ENCODE results near the gene RNASEH2A. TPM values are rescaled to one million over a fixed set of nuclear protein-coding genes. Genes with fewer than 3 reads are reported as not detected.

RNASEH2A gene
- total RNA-seq, 4 donors from 2014 or later: 2.3 to 18.9 (median 3.1) TPM

DNA sequence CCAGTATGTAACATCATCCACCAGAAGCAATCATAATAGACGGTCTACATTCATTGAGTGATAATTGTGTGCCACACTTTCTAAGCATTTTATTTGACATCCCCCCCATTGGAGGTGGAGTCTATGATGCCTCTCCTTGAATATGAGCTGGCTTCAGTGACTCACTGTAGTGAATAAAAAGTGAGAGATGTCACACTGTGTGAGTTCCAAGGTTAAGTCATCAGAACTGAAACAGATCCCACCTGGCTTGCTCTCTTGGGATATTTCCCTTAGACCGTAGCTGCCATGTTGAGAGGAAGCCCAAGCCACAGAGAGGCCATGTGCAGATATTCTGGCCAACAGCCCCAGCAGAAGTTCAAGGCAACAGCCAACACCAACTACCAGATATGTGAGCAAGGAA lies 15.4 kb downstream of the RNASEH2A start:
- Histone ChIP-seq H3K9me3 (no peaks in the 10 kb centered on the region), H3K4me1 (no peaks in the 10 kb centered on the region), H3K36me3 (no peaks in the 10 kb centered on the region), H3K27me3 (peaks cover 8 to 14% of the 10 kb centered on the region in 2 donors), H3K27ac (no peak overlapping the region), H3K4me3 (no peak overlapping the region)
- intact Hi-C loops (cut with DNase I; ENCODE audit: low total_unique reads): no loop called here
- no peak for DNase-seq
- TF ChIP-seq POLR2A (IDR thresholded peaks at IDR 0.05): no peak

DNA sequence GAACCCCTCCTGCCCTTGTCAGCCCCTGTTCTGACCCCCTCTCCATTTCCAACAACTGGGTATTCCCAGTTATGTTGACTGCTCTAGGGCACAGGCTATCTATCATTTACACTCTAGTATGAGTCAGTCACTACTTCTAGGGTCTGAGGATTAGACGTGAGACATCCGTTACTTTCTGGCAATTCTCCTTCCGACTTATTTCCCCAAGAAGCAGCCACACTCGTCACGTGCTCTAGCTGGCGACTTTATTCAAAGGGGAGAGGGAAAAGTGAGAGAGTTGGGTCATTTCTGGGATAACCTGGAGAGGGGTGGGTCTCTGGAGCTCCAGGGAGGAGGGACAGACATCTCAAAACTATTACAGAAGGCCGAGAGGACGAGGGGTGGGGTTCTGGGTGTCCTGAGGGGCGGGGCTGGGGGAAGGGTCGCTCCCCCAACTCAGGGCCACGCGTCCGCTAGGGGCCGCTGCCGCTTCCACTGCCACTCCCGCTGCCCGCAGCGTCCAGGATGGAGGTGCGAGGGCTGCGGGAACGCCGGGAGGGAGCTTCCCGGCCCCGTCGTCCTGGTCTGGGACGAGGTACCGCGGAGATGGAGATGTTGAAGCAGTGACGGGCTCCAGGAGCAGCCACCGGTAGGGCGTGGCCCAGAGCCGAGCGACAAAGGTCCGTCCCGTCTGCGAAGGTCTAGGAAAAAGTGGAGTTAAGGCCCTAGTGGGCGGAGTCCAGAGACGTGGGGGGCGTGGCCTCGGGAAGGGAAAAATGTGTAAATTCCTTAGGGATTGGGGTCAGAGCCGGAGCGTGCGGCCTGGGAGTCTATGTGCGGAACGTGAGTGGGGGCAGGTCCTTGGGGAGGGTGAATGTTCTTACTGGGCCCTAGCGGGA lies 19.1 kb downstream of the RNASEH2A start:
- peaks cover 8 to 33% of the 10 kb centered on the region in 2 donors for H3K27me3 ChIP-seq
- intact Hi-C loops (cut with DNase I; ENCODE audit: low total_unique reads): no loop called here
- TF ChIP-seq, protein P1, sequence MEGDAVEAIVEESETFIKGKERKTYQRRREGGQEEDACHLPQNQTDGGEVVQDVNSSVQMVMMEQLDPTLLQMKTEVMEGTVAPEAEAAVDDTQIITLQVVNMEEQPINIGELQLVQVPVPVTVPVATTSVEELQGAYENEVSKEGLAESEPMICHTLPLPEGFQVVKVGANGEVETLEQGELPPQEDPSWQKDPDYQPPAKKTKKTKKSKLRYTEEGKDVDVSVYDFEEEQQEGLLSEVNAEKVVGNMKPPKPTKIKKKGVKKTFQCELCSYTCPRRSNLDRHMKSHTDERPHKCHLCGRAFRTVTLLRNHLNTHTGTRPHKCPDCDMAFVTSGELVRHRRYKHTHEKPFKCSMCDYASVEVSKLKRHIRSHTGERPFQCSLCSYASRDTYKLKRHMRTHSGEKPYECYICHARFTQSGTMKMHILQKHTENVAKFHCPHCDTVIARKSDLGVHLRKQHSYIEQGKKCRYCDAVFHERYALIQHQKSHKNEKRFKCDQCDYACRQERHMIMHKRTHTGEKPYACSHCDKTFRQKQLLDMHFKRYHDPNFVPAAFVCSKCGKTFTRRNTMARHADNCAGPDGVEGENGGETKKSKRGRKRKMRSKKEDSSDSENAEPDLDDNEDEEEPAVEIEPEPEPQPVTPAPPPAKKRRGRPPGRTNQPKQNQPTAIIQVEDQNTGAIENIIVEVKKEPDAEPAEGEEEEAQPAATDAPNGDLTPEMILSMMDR (IDR thresholded peaks at IDR 0.05): no peak
- TF ChIP-seq POLR2A (IDR thresholded peaks at IDR 0.05): no peak

DNA sequence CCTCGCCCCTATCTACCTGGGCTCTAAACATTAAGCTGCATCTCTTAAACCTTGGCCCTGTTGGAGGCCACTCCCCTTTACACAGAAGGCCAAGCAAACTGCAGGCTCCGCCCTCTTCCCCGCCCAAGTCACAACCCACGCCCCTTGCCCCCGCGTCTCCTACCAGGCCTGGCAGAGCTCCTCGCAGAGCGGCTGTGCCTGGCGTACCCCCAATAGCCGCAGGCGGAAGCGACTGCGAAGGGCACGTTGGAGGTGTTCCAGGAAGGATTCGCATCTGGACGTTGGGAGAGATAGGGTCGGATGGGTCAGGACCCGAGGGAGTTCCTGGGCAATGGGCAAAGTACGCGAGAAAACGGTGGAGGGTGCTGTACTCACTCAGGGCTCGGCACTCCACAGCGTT lies 22.1 kb downstream of the RNASEH2A start:
- no peak overlapping the region for H3K27ac ChIP-seq
- TF ChIP-seq, protein P1 (IDR thresholded peaks at IDR 0.05): no peak
- no peak for TF ChIP-seq POLR2A (IDR thresholded peaks at IDR 0.05)
- no peaks in the 10 kb centered on the region for H3K4me1 ChIP-seq
- no peaks in the 10 kb centered on the region for H3K36me3 ChIP-seq
- no peak overlapping the region for H3K4me3 ChIP-seq
- peaks cover 28 to 61% of the 10 kb centered on the region in 2 donors for H3K27me3 ChIP-seq
- no peaks in the 10 kb centered on the region for H3K9me3 ChIP-seq
- no peak for DNase-seq
- intact Hi-C loops (cut with DNase I; ENCODE audit: low total_unique reads): no loop called here

More for the DNA sequence above, 19.1 kb downstream of the RNASEH2A start:
- no peak for DNase-seq
- Histone ChIP-seq H3K36me3 (no peaks in the 10 kb centered on the region), H3K4me1 (no peaks in the 10 kb centered on the region), H3K27ac (no peak overlapping the region), H3K4me3 (no peak overlapping the region), H3K9me3 (no peaks in the 10 kb centered on the region)

DNA sequence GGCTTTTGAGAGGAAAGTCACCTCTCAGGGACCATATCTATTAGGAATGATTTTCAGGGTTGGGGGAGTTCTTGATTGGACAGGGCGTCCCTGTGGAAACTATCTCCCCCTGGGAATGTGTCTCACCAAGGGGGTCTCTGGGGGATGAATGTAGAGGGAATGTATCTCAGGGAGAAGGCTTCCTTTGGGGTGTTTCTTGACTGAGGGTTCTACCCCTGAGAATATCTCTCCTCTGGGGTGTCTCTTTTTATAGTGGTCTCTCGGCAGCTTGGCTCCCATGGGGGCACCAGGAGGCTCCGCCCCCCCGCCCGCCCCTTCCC lies 27.0 kb downstream of the RNASEH2A start:
- Histone ChIP-seq H3K4me3 (no peak overlapping the region), H3K27me3 (peaks cover 47 to 61% of the 10 kb centered on the region in 2 donors), H3K4me1 (peaks cover 0 to 7% of the 10 kb centered on the region in 2 donors), H3K27ac (no peak overlapping the region), H3K36me3 (no peaks in the 10 kb centered on the region), H3K9me3 (no peaks in the 10 kb centered on the region)
- TF ChIP-seq, protein P1 (IDR thresholded peaks at IDR 0.05): no peak
- TF ChIP-seq POLR2A (IDR thresholded peaks at IDR 0.05): no peak
- intact Hi-C loops (cut with DNase I; ENCODE audit: low total_unique reads): no loop called here
- DNase-seq: no peak

DNA sequence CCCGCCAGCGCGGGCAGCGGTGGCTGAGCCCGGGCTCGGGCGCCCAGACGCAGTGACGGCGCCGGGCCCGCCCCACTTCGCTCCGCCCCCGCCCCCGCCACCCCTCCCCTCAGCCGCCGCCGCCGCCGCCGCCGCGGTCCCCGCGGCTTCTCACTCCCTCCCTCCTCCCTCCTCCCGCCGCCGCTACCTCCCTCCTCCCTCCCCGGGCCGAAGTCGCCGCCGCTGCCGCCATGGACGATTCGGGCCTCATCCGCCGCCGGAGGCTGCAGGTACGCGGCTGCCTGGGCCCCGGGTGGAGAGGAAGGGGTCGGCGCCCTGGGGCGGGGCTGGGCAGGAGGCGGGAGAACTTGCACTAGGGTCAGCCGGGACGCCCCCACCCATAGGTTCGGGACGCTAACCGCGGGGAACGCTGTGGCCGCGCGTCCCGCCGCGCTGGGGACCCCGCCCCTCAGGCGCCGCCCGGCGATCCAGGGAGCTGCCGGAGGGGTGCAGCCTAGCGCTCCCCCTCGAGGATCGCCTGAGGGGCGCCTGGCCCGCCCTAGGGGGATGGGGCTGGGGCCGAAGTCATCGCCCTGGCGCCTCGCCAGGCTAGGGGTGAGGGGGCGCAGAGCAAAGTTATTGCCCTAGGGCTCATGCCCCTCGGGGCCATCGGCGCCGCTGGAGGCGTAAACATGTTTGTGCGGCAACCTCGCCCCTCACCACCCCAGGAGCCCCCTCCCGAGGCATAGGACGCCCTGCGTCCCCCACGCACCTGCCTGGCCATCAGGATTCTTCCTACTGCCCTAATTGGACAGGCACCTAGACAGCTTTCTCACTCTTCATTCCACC lies 27.6 kb downstream of the RNASEH2A start:
- DNase-seq: no peak
- TF ChIP-seq, protein P1 (IDR thresholded peaks at IDR 0.05): no peak
- no peak for TF ChIP-seq POLR2A (IDR thresholded peaks at IDR 0.05)
- Histone ChIP-seq H3K27ac (no peak overlapping the region), H3K4me1 (peaks cover 0 to 13% of the 10 kb centered on the region in 2 donors), H3K36me3 (no peaks in the 10 kb centered on the region), H3K9me3 (no peaks in the 10 kb centered on the region), H3K27me3 (peaks cover 53 to 67% of the 10 kb centered on the region in 2 donors), H3K4me3 (peak overlapping the region in 1 of 2 donors; percentile 23)
- intact Hi-C loops (cut with DNase I; ENCODE audit: low total_unique reads): no loop called here

Data from uterus (tissue), 4 donors.